ENCODE results near the gene RHBDD1. TPM values are rescaled to one million over a fixed set of nuclear protein-coding genes. Genes with fewer than 3 reads are reported as not detected.

RHBDD1 gene
- total RNA-seq, 2 experiments from 2014 or later = 43.8 to 47.1 TPM

DNA sequence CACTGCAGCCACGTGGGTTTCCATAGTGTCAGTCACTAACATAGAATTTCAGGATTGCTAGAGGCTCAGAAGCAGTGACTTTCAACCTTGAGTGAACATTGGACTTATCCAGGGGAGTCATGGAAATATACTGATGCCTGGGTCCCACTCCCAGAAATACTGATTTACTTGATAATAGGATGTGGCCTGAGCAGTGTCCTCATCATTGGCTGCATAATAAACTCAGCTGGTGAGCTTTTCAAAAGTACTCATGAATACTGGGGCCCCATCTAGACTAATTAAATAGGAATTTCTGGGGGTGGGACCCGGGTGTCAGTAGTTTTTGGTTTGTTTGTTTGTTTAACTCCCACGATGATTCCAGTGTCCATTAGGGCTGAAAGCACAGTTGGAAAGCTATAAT lies 186.8 kb downstream of the RHBDD1 start:
- Histone ChIP-seq H3K36me3 (ENCODE audit: insufficient read depth, low read length) (no peaks in the 10 kb centered on the region), H3K4me3 (ENCODE audit: low read length) (no peak overlapping the region), H3K9me3 (ENCODE audit: control insufficient read depth in 1 of 2, insufficient read depth in 1 of 2, low read length in 2 of 2) (no peaks in the 10 kb centered on the region), H3K4me1 (ENCODE audit: insufficient read depth, low read length) (no peaks in the 10 kb centered on the region), H3K27ac (ENCODE audit: low read depth in 1 of 2, low read length in 2 of 2) (no peak overlapping the region), H3K27me3 (ENCODE audit: control insufficient read depth in 1 of 2, insufficient read depth in 2 of 2, low read length in 2 of 2) (peaks cover 0 to 3% of the 10 kb centered on the region in 2 experiments)
- no peak overlapping the region for H3K4me3 Mint-ChIP-seq
- no peaks in the 10 kb centered on the region for H3K9me3 Mint-ChIP-seq
- ATAC-seq (ENCODE audit: poor library complexity) (no peak), DNase-seq (no peak)
- peaks cover 7% of the 10 kb centered on the region for H3K27me3 Mint-ChIP-seq
- no peaks in the 10 kb centered on the region for H3K4me1 Mint-ChIP-seq (ENCODE audit: low read depth)
- ChIA-PET CTCF (no interaction called here), POLR2A (no interaction called here)
- no peaks in the 10 kb centered on the region for H3K36me3 Mint-ChIP-seq (ENCODE audit: low read depth)
- intact Hi-C loops (cut with DNase I, micrococcal nuclease) = no loop called here
- H3K27ac Mint-ChIP-seq = no peak overlapping the region
- TF ChIP-seq, protein P1, sequence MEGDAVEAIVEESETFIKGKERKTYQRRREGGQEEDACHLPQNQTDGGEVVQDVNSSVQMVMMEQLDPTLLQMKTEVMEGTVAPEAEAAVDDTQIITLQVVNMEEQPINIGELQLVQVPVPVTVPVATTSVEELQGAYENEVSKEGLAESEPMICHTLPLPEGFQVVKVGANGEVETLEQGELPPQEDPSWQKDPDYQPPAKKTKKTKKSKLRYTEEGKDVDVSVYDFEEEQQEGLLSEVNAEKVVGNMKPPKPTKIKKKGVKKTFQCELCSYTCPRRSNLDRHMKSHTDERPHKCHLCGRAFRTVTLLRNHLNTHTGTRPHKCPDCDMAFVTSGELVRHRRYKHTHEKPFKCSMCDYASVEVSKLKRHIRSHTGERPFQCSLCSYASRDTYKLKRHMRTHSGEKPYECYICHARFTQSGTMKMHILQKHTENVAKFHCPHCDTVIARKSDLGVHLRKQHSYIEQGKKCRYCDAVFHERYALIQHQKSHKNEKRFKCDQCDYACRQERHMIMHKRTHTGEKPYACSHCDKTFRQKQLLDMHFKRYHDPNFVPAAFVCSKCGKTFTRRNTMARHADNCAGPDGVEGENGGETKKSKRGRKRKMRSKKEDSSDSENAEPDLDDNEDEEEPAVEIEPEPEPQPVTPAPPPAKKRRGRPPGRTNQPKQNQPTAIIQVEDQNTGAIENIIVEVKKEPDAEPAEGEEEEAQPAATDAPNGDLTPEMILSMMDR (IDR thresholded peaks at IDR 0.05) = no peak

DNA sequence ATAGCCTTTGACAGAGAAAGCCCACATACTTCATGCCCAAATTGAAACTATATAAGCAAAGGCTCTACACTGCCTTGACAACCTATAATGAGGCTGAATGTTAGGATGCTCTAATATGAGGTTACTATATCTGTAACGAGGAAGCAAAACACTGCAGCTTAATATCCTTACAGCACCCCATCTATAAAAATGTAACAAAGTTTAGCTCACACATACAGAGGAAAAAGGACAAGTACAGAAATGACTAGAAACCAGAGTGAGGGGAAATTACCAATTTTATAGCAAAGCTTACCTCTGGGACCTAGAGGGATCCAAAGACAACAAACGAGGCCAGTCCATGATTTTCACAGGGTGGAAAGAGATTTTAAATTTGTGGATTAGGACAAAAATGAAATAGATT lies 189.7 kb downstream of the RHBDD1 start:
- no peak overlapping the region for H3K4me3 ChIP-seq (ENCODE audit: low read length)
- no peaks in the 10 kb centered on the region for H3K9me3 ChIP-seq (ENCODE audit: control insufficient read depth in 1 of 2, insufficient read depth in 1 of 2, low read length in 2 of 2)
- no peaks in the 10 kb centered on the region for H3K36me3 Mint-ChIP-seq (ENCODE audit: low read depth)
- H3K36me3 ChIP-seq (ENCODE audit: insufficient read depth, low read length) = no peaks in the 10 kb centered on the region
- ChIA-PET CTCF (interaction anchor here (1.3 kb wide), 1 partner anchor 9 kb away, joined by 3 read pairs; no protein-coding TSS in a partner anchor), POLR2A (no interaction called here)
- no peaks in the 10 kb centered on the region for H3K4me1 Mint-ChIP-seq (ENCODE audit: low read depth)
- H3K27me3 ChIP-seq (ENCODE audit: control insufficient read depth in 1 of 2, insufficient read depth in 2 of 2, low read length in 2 of 2) = peaks cover 0 to 3% of the 10 kb centered on the region in 2 experiments
- TF ChIP-seq, protein P1 (IDR thresholded peaks at IDR 0.05) = no peak
- ATAC-seq (ENCODE audit: poor library complexity) = no peak
- no peak overlapping the region for H3K27ac ChIP-seq (ENCODE audit: low read depth in 1 of 2, low read length in 2 of 2)
- no peak for DNase-seq
- no peaks in the 10 kb centered on the region for H3K4me1 ChIP-seq (ENCODE audit: insufficient read depth, low read length)
- intact Hi-C loops (cut with DNase I, micrococcal nuclease) = no loop called here
- H3K27me3 Mint-ChIP-seq = peaks cover 5% of the 10 kb centered on the region
- H3K27ac Mint-ChIP-seq = no peak overlapping the region
- no peaks in the 10 kb centered on the region for H3K9me3 Mint-ChIP-seq
- H3K4me3 Mint-ChIP-seq = no peak overlapping the region

DNA sequence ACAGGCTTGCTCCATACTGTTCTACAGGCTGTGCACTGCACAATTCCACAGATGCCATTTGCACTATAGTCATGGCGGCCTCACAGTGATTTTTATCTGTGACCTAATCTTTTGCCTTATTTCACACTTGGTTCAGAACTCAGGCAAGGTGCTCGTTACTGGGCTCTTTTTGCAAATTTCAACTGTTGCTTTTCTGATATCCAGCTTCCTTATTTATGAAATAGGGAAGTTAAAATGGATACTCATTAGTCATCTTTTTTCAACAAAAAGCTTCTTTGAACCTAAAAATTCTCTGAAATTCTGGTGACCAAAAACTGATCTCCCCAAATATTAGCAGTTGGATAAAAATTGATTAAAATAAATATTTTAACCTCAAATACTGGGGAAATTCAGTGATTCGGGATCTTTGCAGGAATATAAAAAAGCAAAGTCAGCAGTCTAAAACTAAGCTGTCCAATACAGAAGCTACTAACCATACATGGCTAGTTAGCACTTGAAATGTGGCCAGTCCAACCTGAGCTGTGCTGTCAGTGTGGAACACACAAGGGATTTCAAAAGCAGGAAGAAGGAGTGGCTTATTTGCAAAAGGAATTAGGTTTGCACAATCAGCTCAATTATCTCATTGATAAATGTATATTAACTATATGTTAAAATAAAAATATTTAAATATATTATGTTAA lies 193.7 kb downstream of the RHBDD1 start:
- Mint-ChIP-seq H3K4me1 (ENCODE audit: low read depth) (no peaks in the 10 kb centered on the region), H3K9me3 (no peaks in the 10 kb centered on the region), H3K4me3 (no peak overlapping the region), H3K36me3 (ENCODE audit: low read depth) (no peaks in the 10 kb centered on the region), H3K27ac (no peak overlapping the region), H3K27me3 (peaks cover 18% of the 10 kb centered on the region)
- TF ChIP-seq, protein P1 (IDR thresholded peaks at IDR 0.05) = no peak
- ATAC-seq (ENCODE audit: poor library complexity) (no peak), DNase-seq (peak in 1 of 14 experiments; percentile 4)
- no peak overlapping the region for H3K4me3 ChIP-seq (ENCODE audit: low read length)
- no peaks in the 10 kb centered on the region for H3K27me3 ChIP-seq (ENCODE audit: control insufficient read depth in 1 of 2, insufficient read depth in 2 of 2, low read length in 2 of 2)
- ChIA-PET POLR2A (no interaction called here), CTCF (no interaction called here)
- no peaks in the 10 kb centered on the region for H3K4me1 ChIP-seq (ENCODE audit: insufficient read depth, low read length)
- intact Hi-C loops (cut with DNase I, micrococcal nuclease) = loop anchor here (10.0 kb wide), 1 partner anchor 735 kb away; no protein-coding TSS in a partner anchor
- no peaks in the 10 kb centered on the region for H3K36me3 ChIP-seq (ENCODE audit: insufficient read depth, low read length)
- no peak overlapping the region for H3K27ac ChIP-seq (ENCODE audit: low read depth in 1 of 2, low read length in 2 of 2)
- H3K9me3 ChIP-seq (ENCODE audit: control insufficient read depth in 1 of 2, insufficient read depth in 1 of 2, low read length in 2 of 2) = no peaks in the 10 kb centered on the region

Data from CD4-positive, alpha-beta T cell (primary cell).